SKM-1 (cell line): ENCODE data around the gene CYBC1.
A peak's percentile ranks its signal among the peaks of the same experiment; 100 is the strongest.

Source experiments
- DNase-seq: peaks from one replicate; lab custom pipeline; 2025; ENCODE audit not compliant: unreplicated experiment; lab: John Stamatoyannopoulos, UW

Gene CYBC1

DNA sequence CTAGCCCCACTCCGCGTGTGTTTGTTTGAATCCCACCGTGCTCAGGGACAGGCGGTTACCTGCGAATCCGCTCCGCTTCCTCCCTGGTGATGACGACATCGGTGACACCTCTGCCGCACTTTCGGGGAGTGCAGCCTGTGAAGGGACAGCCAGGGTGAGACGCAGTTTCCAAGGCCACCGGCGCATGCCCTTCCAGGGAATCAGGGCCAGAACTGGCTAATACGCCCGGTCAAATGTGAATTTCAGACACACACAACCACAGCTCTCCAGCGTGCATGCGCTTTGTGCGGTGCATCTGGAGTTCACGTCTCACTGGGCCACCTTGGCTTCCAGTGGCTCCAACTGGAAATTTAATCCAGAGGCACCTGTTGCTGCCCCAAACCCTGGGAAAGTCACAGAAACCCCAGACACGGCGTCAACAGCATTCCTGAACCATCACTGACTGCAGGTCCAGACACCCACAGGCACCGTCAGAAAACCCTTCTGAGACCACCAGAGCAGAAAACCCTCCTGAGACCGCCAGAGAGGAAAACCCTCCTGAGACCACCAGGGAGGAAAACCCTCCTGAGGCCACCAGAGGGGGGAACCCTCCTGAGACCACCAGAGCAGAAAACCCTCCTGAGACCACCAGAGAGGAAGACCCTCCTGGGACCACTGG lies 39.0 kb downstream of the CYBC1 start:
- no peak for DNase-seq

- DNase-seq, result no peak
Measured at GRCh38 chr17:82410014-82410716, 40.4 kb downstream of the CYBC1 start.

DNA sequence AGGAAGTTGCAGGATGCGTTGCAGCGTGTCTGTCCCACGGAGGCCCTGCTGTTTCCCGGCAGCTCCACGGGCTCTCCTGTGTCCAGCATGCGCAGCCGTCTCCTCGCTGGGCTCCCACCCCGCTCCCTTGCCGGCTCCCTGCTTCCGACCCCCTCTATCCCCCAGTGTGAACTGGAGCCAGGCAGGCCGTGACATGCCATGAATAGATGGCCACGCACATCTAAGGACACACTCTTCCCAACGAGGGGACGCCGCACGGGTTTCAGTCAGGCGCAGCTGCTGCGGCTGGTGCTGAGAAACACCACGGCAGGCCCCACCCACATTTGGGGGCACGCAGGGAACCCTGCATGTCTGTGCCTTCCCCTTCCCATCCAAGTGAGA lies 41.6 kb downstream of the CYBC1 start:
- no peak for DNase-seq

- DNase-seq, result no peak
Measured at GRCh38 chr17:82408288-82408937, 42.1 kb downstream of the CYBC1 start.

DNA sequence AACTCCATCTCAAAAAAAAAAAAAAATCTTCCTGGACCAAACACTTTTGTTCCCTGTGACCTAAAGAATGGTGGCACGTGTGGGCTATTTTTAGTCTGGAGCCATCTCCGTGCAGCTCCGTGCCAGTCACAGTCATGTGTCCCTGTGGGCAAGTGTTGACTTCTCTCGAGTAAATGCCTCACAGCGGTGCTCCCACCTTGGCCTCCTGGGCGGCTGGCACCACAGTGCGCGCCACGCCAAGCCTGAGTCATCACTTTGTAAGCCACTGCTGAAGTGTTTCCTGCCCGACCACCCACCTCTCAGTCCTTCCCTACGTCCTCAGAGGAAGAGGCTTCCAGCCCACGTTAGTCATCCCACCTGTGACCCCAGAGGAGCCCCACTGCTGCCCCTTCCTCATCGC lies 43.3 kb downstream of the CYBC1 start:
- DNase-seq, result no peak

DNA sequence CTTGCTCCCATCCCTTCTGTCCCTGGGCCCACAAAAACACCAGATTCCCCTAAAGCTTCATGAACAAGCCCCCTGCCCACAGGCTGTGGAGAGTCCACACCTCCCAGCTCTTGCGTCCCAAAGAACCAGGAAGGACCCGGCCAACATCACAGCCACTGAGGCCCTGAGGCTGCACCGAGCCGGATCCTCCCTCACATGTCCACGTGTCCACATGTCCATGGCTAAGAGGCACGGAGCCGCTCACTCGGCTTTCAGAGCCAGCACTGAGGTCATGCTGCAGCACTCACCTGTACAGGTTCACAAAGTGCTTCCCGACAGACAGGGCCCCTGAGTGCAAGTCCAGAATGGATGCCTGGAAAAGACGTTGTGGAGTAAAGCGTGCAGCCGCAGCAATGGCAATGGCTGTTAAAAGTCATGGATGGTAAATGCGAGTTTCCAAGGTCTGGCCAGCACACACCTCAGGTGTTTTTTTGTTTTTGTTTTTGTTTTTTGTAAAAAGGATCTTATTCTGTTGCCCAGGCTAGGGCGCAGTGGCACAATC lies 44.4 kb downstream of the CYBC1 start:
- no peak for DNase-seq

GRCh38 chr17:82405051-82405450 lies 45.5 kb downstream of the CYBC1 start:
- no peak for DNase-seq

DNA sequence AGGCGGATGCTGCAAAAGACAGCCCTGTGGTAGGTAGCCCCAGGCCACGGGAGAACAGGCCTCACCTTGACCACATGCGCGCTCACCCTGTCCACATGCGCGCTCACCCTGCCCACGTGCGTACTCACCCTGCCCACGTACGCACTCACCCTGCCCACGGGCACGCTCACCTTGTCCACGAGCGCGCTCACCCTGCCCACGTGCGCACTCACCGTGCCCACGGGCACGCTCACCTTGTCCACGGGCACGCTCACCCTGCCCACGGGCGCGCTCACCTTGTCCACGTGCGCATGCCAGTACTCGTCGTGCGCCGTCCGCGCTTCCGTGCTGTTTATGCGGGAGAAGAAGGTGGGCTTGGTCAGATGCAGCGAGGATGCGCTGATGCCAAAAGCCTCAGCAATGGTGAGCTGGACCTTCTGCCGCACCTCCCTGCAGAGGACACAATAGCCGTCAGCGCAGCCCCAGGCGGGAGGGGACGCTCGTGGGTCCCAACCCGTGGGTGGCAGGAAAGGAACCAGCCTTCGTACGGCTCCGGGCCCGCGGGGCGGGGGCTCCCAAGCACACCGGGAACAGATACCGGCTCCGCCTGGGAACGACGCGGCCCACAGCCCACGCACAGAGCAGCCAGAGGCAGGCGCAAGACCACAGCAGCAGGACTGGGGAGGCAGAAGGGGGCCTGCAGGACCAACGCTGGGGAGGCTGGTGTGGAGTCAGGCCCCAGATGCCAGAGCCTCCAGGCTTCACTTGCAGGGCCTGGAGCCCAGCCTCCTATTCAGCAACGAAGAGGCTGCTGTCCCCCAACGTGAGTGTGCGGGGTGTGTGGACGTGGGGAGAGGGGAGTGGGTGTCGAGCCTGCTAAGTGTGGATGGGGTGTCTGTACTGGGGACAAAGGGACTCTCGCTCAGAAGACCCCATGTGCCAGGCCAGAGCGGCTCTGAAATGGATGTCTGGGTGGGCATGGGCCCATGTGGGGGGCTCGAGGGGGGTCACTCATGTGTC lies 46.6 kb downstream of the CYBC1 start:
- no peak for DNase-seq

DNA sequence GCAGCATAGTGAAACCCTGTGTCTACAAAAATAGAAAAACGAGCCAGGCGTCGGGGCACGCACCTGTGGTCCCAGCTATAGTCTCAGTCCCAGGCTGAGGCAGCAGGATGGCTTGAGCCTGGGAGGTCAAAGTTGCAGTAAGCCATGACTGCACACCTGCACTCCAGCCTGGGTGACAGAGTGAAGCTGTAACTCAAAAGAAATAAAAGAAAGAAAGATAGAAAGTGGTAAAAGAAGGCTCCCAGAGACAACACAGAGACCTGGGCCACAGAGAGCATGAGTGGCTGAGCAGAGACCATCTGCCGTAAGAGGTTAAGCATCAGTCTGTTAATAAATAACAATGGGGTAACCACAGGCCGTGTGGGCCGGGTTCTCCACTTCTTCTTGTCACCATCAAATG lies 47.7 kb downstream of the CYBC1 start:
- DNase-seq, result no peak

GRCh38 chr17:82400830-82401229 lies 49.7 kb downstream of the CYBC1 start:
- peak; percentile 91 for DNase-seq

- DNase-seq, result peak; percentile 34
Measured at GRCh38 chr17:82400206-82400605, 50.3 kb downstream of the CYBC1 start.

DNA sequence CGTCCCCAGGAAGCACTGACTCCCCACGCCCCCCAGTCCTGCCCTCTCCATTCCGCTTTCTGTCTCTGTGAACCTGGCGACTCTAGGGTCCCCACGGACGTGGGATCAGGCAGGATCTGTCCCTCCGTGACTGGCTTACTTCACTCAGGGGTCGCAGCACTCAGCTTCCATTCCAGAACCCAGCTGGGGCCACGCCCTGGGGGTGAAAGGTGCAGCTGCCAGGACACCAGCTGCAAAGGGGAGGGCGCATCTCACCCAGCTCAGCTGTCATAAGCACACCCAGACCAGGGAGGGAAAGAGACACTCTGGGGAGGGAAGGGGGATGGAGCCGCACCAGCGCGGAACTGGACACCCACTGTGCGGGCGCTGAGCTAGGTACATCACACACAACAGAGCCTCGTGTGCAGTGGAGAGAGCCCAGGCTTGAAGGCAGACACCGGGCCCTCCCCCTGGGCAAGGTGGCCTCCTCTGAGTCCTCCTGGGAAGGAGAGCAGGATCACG lies 50.9 kb downstream of the CYBC1 start:
- no peak for DNase-seq

DNA sequence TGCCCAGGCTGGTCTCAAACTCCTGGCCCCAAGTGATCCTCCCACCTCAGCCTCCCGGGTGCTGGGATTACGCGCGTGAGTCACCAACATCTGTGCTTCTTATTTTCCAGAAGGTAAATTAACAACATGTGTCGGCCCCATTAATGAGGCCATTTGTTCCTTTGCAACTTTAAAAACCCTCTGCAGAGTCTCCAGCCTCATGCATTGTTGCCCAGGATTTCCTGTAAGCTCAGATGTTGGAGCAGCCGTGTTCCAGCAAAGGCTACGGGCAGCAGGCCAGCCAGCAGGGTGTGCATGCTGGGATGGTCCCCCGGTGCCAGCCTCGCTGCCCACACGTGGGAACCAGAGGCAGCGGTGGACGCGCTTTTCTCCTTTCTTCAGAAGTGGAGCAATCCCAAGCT lies 51.5 kb downstream of the CYBC1 start:
- DNase-seq, result no peak

- DNase-seq, result no peak
Measured at GRCh38 chr17:82397449-82398335, 52.9 kb downstream of the CYBC1 start.

GRCh38 chr17:82396601-82397435 lies 53.7 kb downstream of the CYBC1 start:
- no peak for DNase-seq

- no peak for DNase-seq
Measured at GRCh38 chr17:82394278-82394677, 56.3 kb downstream of the CYBC1 start.

DNA sequence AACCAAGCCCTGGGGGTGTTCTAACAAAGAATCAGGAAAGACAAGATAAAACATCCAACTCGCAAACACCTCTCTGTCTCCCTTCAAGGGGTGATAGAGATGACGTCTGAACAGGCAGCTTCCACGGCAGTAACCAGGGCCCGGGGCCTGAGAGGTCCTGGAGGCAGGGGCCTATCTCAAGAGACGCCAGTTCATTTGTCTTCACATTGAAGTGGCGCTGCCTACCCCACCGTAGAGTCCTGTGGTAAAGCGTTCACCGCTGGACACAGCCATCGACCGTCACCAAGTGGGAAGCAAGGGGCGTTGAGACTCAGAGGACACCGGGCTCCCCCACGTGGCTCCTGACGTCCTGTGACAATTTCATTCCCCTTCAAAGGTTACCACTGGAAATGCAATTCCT lies 57.6 kb downstream of the CYBC1 start:
- no peak for DNase-seq
